ENCODE measurements around the gene PLEKHH3. TPM values are rescaled to one million over a fixed set of nuclear protein-coding genes. Genes with fewer than 3 reads are reported as not detected.

PLEKHH3 gene
- total and polyA plus RNA-seq, 2 of the 4 experiments (the other 2 are of a cell fraction): 2.9 to 10.5 TPM

DNA sequence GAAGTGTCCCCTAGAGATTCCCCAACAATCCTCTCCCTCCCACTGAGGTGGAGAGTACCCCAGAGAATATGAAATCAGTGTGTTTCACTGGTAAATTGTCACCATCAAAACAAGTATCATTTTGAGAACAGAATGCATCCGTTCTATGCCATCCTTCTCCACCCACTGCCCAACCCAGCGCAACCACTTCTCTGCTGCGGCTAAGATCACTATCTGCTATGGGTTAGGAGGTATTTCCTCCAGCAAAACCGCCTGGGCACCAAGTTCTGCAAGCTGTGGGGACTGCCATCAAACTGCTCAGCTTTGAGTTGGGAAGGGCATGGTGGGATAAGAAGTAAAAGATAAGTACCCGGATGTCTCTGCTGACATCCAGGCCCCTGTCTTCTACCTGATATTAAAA lies 29.9 kb upstream of the PLEKHH3 start:
- no peak overlapping the region for H4K91ac ChIP-seq (ENCODE audit: insufficient read depth, low read depth, low read length)
- in situ Hi-C loops (cut with MboI; ENCODE audit: low sequenced_read_pairs): no loop called here
- no peak overlapping the region for H3K14ac ChIP-seq (replicated peaks; ENCODE audit: low read depth, low read length)
- no peaks in the 10 kb centered on the region for H3K27me3 ChIP-seq (ENCODE audit: control insufficient read depth, insufficient read depth, low read length)
- H3K9me1 ChIP-seq (ENCODE audit: insufficient read depth, low read length): no peaks in the 10 kb centered on the region
- intact Hi-C loops (cut with micrococcal nuclease): no loop called here
- no peaks in the 10 kb centered on the region for H3K4me1 ChIP-seq (ENCODE audit: control insufficient read depth, insufficient read depth, low read length)
- H3K79me1 ChIP-seq (ENCODE audit: low read depth in 1 of 2, low read length in 2 of 2): no peaks in the 10 kb centered on the region
- ChIA-PET CTCF (no interaction called here), POLR2A (ENCODE audit: unreplicated experiment) (no interaction called here)
- H2BK15ac ChIP-seq (ENCODE audit: low read depth, low read length): no peak overlapping the region
- no peak overlapping the region for H3K18ac ChIP-seq (ENCODE audit: low read depth, low read length)
- H4K20me1 ChIP-seq (ENCODE audit: insufficient read depth, low read length): no peaks in the 10 kb centered on the region
- H3K4me2 ChIP-seq (ENCODE audit: low read depth, low read length): no peak overlapping the region
- H4K5ac ChIP-seq (ENCODE audit: low read depth, low read length): no peak overlapping the region
- DNase-seq: no peak
- no peak overlapping the region for H3K27ac ChIP-seq (ENCODE audit: insufficient read depth, low read length)
- H3K36me3 ChIP-seq (ENCODE audit: control insufficient read depth, insufficient read depth, low read length): peaks cover 71% of the 10 kb centered on the region
- H3K9me3 ChIP-seq (ENCODE audit: control insufficient read depth, insufficient read depth, low read length): no peaks in the 10 kb centered on the region
- H2BK20ac ChIP-seq (ENCODE audit: low read depth, low read length): no peak overlapping the region
- no peak overlapping the region for H3K4ac ChIP-seq (ENCODE audit: low read depth, low read length)
- no peak overlapping the region for H3K23ac ChIP-seq (ENCODE audit: low read depth, low read length)
- BruUV-seq (replicated peaks): no TSS peak
- no peak overlapping the region for H2AK5ac ChIP-seq (ENCODE audit: low read depth, low read length)
- no peak overlapping the region for H4K8ac ChIP-seq (ENCODE audit: low read depth in 2 of 2, low read length in 2 of 2)
- H2BK5ac ChIP-seq (ENCODE audit: low read depth, low read length, poor library complexity, severe bottlenecking): no peak overlapping the region
- H2AFZ ChIP-seq (replicated peaks; ENCODE audit: low read length, poor library complexity): no peak overlapping the region
- no peak for ATAC-seq (ENCODE audit: low read depth)
- no peak overlapping the region for H2BK120ac ChIP-seq (ENCODE audit: low read depth, low read length)
- no peak overlapping the region for H3K56ac ChIP-seq (ENCODE audit: extremely low read depth, insufficient read depth, low read length)
- no peak overlapping the region for H3K4me3 ChIP-seq (ENCODE audit: insufficient read depth, low read depth, low read length)
- H3K9ac ChIP-seq (ENCODE audit: low read depth, low read length): no peak overlapping the region
- H2AK9ac ChIP-seq (replicated peaks; ENCODE audit: low read depth, low read length, poor library complexity): no peak overlapping the region
- TF ChIP-seq NFE2L2 (IDR thresholded peaks at IDR 0.05; ENCODE audit: low read depth, low read length): no peak
- no peak for TF ChIP-seq CEBPB (IDR thresholded peaks at IDR 0.05; ENCODE audit: low read depth, low read length)
- TF ChIP-seq POLR2A (IDR thresholded peaks at IDR 0.05; ENCODE audit: low read depth, low read length): no peak
- no CpG with 5 or more reads among the region's 5 CpGs for WGBS, 2 experiments (ENCODE audit: extremely low coverage in 2 of 2, insufficient read length in 1 of 2)
- dilution Hi-C loops (cut with HindIII; ENCODE audit: low sequenced_read_pairs, unreplicated experiment): no loop called here
